ENCODE data around the gene SRGN.
"Not testable (repeated sequence)": the region's sequence is repeated elsewhere in the genome, so short reads cannot be mapped to it uniquely, and the experiment has no call there.

The SRGN gene

DNA sequence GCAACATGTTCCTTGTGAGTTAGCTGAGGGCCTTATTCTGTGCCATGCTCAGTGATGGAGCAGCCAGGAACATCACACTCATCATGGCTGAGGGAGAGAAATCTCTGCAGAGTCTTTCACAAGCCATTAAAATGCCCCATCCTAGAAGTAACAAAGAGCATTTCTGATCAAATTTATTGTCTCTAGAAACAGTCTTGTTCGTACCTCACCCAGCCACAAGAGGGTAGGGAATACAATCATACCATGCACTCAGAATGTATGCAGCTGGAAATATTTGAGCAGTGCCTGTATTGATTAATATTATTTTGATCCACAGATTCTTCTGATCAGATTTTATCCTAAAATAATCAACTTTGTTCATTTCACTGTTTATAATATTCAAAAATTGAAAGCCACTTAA is 53.4 kb downstream of the SRGN start:
- DNase-seq (ENCODE audit: low spot score), result no peak

DNA sequence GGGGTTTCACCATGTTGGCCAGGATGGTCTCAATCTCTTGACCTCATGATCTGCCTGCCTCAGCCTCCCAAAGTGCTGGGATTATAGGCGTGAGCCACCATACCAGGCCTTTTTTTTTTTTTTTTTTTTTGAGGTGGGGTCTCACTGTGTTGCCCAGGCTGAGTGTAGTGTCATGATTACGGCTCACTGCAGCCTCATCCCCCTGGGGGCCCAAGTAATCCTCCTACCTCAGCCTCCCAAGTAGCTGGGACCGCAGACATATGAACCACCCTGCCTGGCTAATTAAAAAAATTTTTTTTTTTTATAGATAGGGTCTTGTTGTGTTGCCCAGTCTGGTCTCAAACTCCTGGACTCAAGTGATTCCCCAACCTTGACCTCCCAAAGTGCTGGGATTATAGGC is 54.2 kb downstream of the SRGN start:
- not testable (repeated sequence) for DNase-seq (ENCODE audit: low spot score)

DNA sequence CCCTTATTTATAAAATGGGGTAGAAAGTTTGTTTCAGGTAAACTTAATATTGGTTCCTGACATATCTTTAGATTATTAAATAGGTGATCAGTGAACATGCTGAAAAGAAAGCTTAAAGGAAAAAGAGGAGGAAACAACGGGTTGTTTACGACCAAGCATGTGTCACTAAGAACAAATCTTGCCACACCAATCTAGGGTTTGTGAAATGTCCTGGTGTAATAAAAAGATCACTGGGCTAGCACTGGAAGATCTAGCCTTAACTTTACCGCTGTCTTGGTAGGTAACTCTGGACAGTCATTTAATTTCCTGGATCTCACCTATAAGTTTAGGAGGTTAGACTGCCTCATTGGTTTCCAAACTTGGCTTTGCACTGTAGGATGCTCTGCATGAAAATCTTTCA is 55.1 kb downstream of the SRGN start:
- no peak for DNase-seq (ENCODE audit: low spot score)

DNA sequence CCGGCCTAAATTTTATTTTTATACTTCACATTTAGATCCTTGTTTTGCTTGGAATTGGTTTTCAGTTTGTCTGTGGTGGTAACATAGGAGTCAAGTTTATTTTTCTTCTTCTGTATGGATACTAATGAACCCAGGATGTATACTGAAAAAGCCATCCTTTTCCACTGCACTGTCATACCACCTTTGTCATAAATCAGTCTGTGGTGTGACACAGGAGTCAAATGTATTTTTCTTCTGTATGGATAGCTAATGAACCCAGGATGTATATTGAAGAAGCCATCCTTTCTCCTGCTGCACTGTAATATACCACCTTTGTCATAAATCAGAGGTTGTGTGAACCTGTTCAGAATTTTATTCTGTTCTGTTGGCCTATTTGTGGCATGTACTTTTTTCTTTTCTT is 57.4 kb downstream of the SRGN start:
- no peak for DNase-seq (ENCODE audit: low spot score)

DNA sequence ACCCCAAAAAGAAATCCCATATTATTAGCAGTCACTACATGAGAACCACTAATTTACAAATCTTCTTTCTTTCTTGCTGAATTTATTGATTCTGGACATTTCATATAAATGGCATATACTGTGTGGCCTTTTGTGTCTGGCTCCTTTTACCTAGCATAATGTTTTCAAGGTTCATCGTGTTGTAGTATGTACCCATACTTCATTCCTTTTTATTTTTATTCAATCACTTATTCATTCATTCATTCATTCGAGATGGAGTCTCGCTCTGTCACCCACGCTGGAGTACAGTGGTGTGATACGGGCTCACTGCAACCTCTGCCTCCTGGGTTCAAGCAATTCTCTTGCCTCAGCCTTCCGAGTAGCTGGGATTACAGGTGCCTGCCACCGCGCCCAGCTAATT is 58.0 kb downstream of the SRGN start:
- no peak for DNase-seq (ENCODE audit: low spot score)

DNA sequence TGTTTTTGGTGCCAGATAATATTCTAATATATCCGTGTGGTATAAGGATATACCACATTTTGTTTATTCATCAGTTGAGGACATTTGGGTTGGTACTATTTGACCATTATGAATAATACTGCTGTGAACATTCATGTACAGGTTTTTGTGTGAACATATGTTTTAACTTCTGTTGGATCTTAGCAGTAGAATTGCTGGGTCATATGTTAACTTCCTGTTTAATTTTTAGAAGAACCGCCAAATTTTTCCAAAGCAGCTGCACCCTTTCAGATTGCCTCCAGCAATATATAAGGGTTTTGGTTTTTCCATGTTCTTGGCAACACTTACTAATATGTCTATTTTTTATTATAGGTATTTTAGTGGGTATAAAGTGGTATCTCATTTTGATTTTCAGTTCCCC is 58.9 kb downstream of the SRGN start:
- no peak for DNase-seq (ENCODE audit: low spot score)

DNA sequence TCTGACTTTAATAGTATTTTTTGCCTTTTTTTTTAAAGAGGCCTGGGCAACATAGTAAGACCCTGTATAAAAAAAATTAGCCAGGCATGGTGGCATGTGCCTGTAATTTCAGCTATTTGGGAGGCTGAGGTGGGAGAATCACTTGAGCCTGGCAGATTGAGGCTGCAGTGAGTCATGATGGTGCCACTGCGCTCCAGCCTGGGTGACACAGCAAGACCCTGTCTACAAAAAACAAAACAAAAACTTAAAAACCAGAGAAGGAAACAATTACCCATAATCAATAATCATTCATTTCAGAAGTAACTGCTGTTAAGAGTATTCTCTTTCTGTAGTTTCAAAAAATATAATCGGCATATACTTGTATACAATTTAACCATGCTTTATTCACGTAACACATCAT is 64.1 kb downstream of the SRGN start:
- no peak for DNase-seq (ENCODE audit: low spot score)

DNA sequence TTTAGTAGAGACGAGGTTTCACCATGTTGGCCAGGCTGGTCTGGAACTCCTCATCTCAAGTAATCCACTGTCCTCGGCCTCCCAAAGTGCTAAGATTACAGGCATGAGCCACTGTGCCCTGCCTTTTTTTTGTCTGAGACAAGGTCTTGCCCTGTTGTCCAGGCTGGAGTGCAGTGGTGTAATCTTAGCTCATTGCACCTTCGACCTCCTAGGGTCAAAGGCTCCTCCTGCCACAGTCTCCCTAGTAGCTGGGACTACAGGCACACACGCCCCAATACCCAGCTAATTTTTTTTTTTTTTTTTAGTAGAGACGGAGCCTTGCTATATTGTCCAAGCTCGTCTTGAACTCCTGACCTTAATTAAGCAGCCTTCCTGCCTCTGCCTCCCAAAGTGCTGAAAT is 65.3 kb downstream of the SRGN start:
- no peak for DNase-seq (ENCODE audit: low spot score)
